GM23338 (cell line): ENCODE results near the gene NCKIPSD. TPM values are rescaled to one million over a fixed set of nuclear protein-coding genes. Genes with fewer than 3 reads are reported as not detected.

Source experiments
- ATAC-seq: fragments of 200-7000 bp; cut with Tn5 transposase; 3 replicates; pipeline ENCODE4 v1.9.1; 2020
- DNase-seq: peaks from one replicate; pipeline ENCODE4 v3.0.0-alpha.2; 2015; ENCODE audit warnings: low spot score
- H2AFZ ChIP-seq: fragments of 200-600 bp; sonication (generic); 2 replicates; pipeline ENCODE4 v1.8.0; 2016; ENCODE audit warnings: antibody characterized with exemption, mild to moderate bottlenecking, moderate library complexity
- H3F3A ChIP-seq: fragments of 200-600 bp; sonication (generic); replicated peaks from 2 replicates; pipeline ENCODE4 v1.8.0; 2017; ENCODE audit warnings: antibody characterized with exemption, mixed run types, low read depth
- H3K27ac ChIP-seq: fragments of 200-600 bp; sonication (generic); 2 replicates; pipeline ENCODE4 v1.6.1; 2016; ENCODE audit warnings: low read depth
- H3K27me3 ChIP-seq: fragments of 200-600 bp; sonication (generic); 2 replicates; pipeline ENCODE4 v1.8.0; 2016; ENCODE audit warnings: mild to moderate bottlenecking, mixed run types, moderate library complexity; ENCODE audit not compliant: insufficient read depth
- H3K36me3 ChIP-seq: fragments of 200-600 bp; sonication (generic); 2 replicates; pipeline ENCODE4 v1.8.0; 2016; ENCODE audit warnings: mild to moderate bottlenecking; ENCODE audit not compliant: insufficient read depth
- H3K4me1 ChIP-seq: fragments of 200-600 bp; sonication (generic); 2 replicates; pipeline ENCODE4 v1.8.0; 2016; ENCODE audit warnings: mild to moderate bottlenecking, moderate library complexity; ENCODE audit not compliant: insufficient read depth
- H3K4me2 ChIP-seq: fragments of 200-600 bp; sonication (generic); 2 replicates; pipeline ENCODE4 v1.7.1; 2017; ENCODE audit warnings: mixed run types
- H3K4me3 ChIP-seq: fragments of 200-600 bp; sonication (generic); 2 replicates; pipeline ENCODE4 v1.6.1; 2016; ENCODE audit warnings: mixed run types
- H3K79me2 ChIP-seq: fragments of 200-600 bp; sonication (generic); replicated peaks from 2 replicates; pipeline ENCODE4 v1.8.0; 2017; ENCODE audit warnings: mild to moderate bottlenecking; ENCODE audit not compliant: insufficient read depth
- H3K9me2 ChIP-seq: fragments of 200-600 bp; sonication (generic); 2 replicates; pipeline ENCODE4 v1.8.0; 2017; ENCODE audit not compliant: insufficient read depth
- H4K20me1 ChIP-seq: fragments of 200-600 bp; sonication (generic); replicated peaks from 2 replicates; pipeline ENCODE4 v1.8.0; 2017; ENCODE audit warnings: mild to moderate bottlenecking; ENCODE audit not compliant: insufficient read depth
- H3K27ac Mint-ChIP-seq: 2 replicates; pipeline ENCODE4 v1.8.0; 2020; ENCODE audit warnings: inconsistent platforms, mild to moderate bottlenecking, moderate library complexity, mixed read lengths
- H3K27me3 Mint-ChIP-seq: 3 replicates; pipeline ENCODE4 v1.8.0; 2022; ENCODE audit warnings: low read depth, mild to moderate bottlenecking, moderate library complexity, mixed read lengths, inconsistent platforms; ENCODE audit not compliant: insufficient read depth, poor library complexity
- H3K36me3 Mint-ChIP-seq: 3 replicates; pipeline ENCODE4 v1.8.0; 2021; ENCODE audit warnings: low read depth, mild to moderate bottlenecking, inconsistent platforms, moderate library complexity, mixed read lengths
- H3K4me1 Mint-ChIP-seq: 3 replicates; pipeline ENCODE4 v1.8.0; 2020; ENCODE audit warnings: mild to moderate bottlenecking, inconsistent platforms, mixed read lengths
- H3K4me3 Mint-ChIP-seq: 3 replicates; pipeline ENCODE4 v1.8.0; 2021; ENCODE audit warnings: moderate library complexity, mild to moderate bottlenecking, inconsistent platforms, mixed read lengths
- H3K9me3 Mint-ChIP-seq: 3 replicates; pipeline ENCODE4 v1.8.0; 2020; ENCODE audit warnings: moderate library complexity, mild to moderate bottlenecking, inconsistent platforms, mixed read lengths
- CREB1 ChIP-seq: fragments of 250-450 bp; sonication (Bioruptor Pico); IDR thresholded peaks from 2 replicates; pipeline ENCODE4 v1.5.0; 2020; ENCODE audit warnings: low read depth, mild to moderate bottlenecking, moderate library complexity
- JUNB ChIP-seq: IDR thresholded peaks from one replicate; pipeline ENCODE4 v1.6.1; 2016; ENCODE audit warnings: antibody characterized with exemption; ENCODE audit not compliant: unreplicated experiment
- POLR2AphosphoS5 ChIP-seq: IDR thresholded peaks from 2 replicates; pipeline ENCODE4 v1.6.1; 2016; ENCODE audit warnings: antibody characterized with exemption, low read depth
- REST ChIP-seq: IDR thresholded peaks from one replicate; pipeline ENCODE4 v1.6.1; 2018; ENCODE audit warnings: antibody characterized with exemption; ENCODE audit not compliant: unreplicated experiment
- ZNF114 ChIP-seq: fragments of 250-450 bp; sonication (Bioruptor Pico); IDR thresholded peaks from 2 replicates; pipeline ENCODE4 v1.5.0; 2020; ENCODE audit warnings: mild to moderate bottlenecking, moderate library complexity
- ZNF331 ChIP-seq: fragments of 250-450 bp; sonication (Bioruptor Pico); IDR thresholded peaks from 2 replicates; pipeline ENCODE4 v1.5.0; 2020; ENCODE audit warnings: low read depth, mild to moderate bottlenecking, moderate library complexity
- polyA plus RNA-seq: library from polyadenylated mRNA; unstranded; fragments of >200 nt; fragmentation: Nextera tagmentation; extraction: Ambion mirVana; gene quantifications from 2 replicates; pipeline ENCODE4 v1.2.1, GENCODE V29; 2016
- total RNA-seq: library from RNA; depleted of rRNA; stranded (reverse); fragments of >200 nt; shearing (Covaris generic); gene quantifications from 2 replicates; pipeline ENCODE4 v1.2.3, GENCODE V29; 2014
- TF ChIP-seq, protein P1 (sequence below), 2 experiments: fragments of 200-600 bp in 1 of 2; sonication (generic) in 1 of 2; conservative IDR thresholded peaks; 2 replicates each; pipeline versions ENCODE4 v1.5.1 to v1.6.1; 2016 to 2017; ENCODE audit warnings: antibody characterized with exemption in 2 of 2, low read depth in 2 of 2, mild to moderate bottlenecking in 2 of 2, moderate library complexity in 1 of 2
- TF ChIP-seq, protein P2 (sequence below): IDR thresholded peaks from 2 replicates; pipeline ENCODE4 v1.6.1; 2016; ENCODE audit warnings: antibody characterized with exemption

The NCKIPSD gene
- total and polyA plus RNA-seq, 2 experiments from 2014 or later: 15.1 to 45.1 TPM

GRCh38 chr3:48708481-48708889 is 22.8 kb upstream of the NCKIPSD start:
- no peaks in the 10 kb centered on the region for H3K9me3 Mint-ChIP-seq
- no peak for TF ChIP-seq CREB1
- TF ChIP-seq ZNF331 (CRISPR knock-in tag): no peak
- Histone ChIP-seq H3K27me3 (no peaks in the 10 kb centered on the region), H2AFZ (no peak overlapping the region), H3K4me2 (no peak overlapping the region), H3F3A (peaks cover 14% of the 10 kb centered on the region), H3K27ac (peak overlapping the region; percentile 86), H3K4me3 (no peak overlapping the region), H3K79me2 (peaks cover 100% of the 10 kb centered on the region), H4K20me1 (peaks cover 69% of the 10 kb centered on the region), H3K9me2 (no peaks in the 10 kb centered on the region), H3K4me1 (peaks cover 18% of the 10 kb centered on the region), H3K36me3 (peaks cover 19% of the 10 kb centered on the region)
- H3K27ac Mint-ChIP-seq: peak overlapping the region; percentile 87
- H3K36me3 Mint-ChIP-seq: peaks cover 77% of the 10 kb centered on the region
- peaks cover 7% of the 10 kb centered on the region for H3K27me3 Mint-ChIP-seq
- no peak overlapping the region for H3K4me3 Mint-ChIP-seq
- no peak for DNase-seq
- peaks cover 29% of the 10 kb centered on the region for H3K4me1 Mint-ChIP-seq
- ATAC-seq: no peak

- Histone ChIP-seq H4K20me1 (peaks cover 60% of the 10 kb centered on the region), H3K4me3 (no peak overlapping the region), H3K27me3 (no peaks in the 10 kb centered on the region), H3K27ac (0 out of 2 replicates have a peak overlapping the region, but pooled peaks have one; percentile 74), H3K4me1 (peaks cover 25% of the 10 kb centered on the region), H3K4me2 (no peak overlapping the region), H2AFZ (no peak overlapping the region), H3K9me2 (no peaks in the 10 kb centered on the region), H3K36me3 (peaks cover 13% of the 10 kb centered on the region), H3F3A (peaks cover 14% of the 10 kb centered on the region), H3K79me2 (peaks cover 100% of the 10 kb centered on the region)
- peaks cover 81% of the 10 kb centered on the region for H3K36me3 Mint-ChIP-seq
- peak overlapping the region; percentile 81 for H3K27ac Mint-ChIP-seq
- H3K9me3 Mint-ChIP-seq: no peaks in the 10 kb centered on the region; the same call in 2 of the 3 replicates
- H3K27me3 Mint-ChIP-seq: peaks cover 9% of the 10 kb centered on the region
- no peak for DNase-seq
- TF ChIP-seq JUNB (no peak), ZNF114 (no peak), ZNF331 (CRISPR knock-in tag) (no peak), CREB1 (no peak), REST (no peak), POLR2AphosphoS5 (no peak)
- TF ChIP-seq, protein P1, sequence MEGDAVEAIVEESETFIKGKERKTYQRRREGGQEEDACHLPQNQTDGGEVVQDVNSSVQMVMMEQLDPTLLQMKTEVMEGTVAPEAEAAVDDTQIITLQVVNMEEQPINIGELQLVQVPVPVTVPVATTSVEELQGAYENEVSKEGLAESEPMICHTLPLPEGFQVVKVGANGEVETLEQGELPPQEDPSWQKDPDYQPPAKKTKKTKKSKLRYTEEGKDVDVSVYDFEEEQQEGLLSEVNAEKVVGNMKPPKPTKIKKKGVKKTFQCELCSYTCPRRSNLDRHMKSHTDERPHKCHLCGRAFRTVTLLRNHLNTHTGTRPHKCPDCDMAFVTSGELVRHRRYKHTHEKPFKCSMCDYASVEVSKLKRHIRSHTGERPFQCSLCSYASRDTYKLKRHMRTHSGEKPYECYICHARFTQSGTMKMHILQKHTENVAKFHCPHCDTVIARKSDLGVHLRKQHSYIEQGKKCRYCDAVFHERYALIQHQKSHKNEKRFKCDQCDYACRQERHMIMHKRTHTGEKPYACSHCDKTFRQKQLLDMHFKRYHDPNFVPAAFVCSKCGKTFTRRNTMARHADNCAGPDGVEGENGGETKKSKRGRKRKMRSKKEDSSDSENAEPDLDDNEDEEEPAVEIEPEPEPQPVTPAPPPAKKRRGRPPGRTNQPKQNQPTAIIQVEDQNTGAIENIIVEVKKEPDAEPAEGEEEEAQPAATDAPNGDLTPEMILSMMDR (conservative IDR thresholded peaks at IDR 0.05; ENCODE audit: low read depth in 2 of 2): no peak
- TF ChIP-seq, protein P2, sequence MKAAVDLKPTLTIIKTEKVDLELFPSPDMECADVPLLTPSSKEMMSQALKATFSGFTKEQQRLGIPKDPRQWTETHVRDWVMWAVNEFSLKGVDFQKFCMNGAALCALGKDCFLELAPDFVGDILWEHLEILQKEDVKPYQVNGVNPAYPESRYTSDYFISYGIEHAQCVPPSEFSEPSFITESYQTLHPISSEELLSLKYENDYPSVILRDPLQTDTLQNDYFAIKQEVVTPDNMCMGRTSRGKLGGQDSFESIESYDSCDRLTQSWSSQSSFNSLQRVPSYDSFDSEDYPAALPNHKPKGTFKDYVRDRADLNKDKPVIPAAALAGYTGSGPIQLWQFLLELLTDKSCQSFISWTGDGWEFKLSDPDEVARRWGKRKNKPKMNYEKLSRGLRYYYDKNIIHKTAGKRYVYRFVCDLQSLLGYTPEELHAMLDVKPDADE: no peak
- no peak for ATAC-seq
- H3K4me3 Mint-ChIP-seq: no peak overlapping the region
- H3K4me1 Mint-ChIP-seq: peaks cover 37% of the 10 kb centered on the region
These were observed 21.4 kb upstream of the NCKIPSD start for GRCh38 chr3:48707157-48707556.
